Measurements from ENCODE around the gene EOLA1. TPM values are rescaled to one million over a fixed set of nuclear protein-coding genes. Genes with fewer than 3 reads are reported as not detected.
A peak's percentile ranks its signal among the peaks of the same experiment; 100 is the strongest.

The EOLA1 gene
- polyA plus RNA-seq, 4 donors: 18.2 to 30.6 (median 25.2) TPM

DNA sequence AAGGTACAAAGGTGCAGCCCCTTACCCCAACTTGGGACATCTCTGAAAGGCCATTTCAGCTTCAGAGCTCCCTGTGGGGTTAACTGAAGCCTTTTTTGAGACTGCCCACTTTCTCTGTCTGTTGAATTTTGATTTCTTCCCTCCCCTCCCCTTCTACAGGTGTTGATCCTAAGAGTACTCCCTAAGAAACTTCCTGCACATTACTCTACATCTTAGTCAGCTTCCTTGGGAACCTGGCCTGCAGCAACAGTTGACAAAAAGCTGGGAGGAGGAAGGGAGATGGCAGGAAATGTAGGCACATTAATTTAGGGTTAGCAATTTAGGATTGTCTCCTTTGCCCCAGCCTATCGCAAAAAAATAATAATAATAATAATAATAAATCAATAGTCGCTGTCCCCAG lies 34.5 kb upstream of the EOLA1 start:
- peaks cover 0 to 9% (median 0%) of the 10 kb centered on the region in 3 donors for H3K4me1 ChIP-seq (ENCODE audit: control insufficient read depth in 3 of 3, insufficient read depth in 2 of 3, low read depth in 1 of 3, low read length in 2 of 3)
- H3K4me3 ChIP-seq (ENCODE audit: low read depth in 1 of 3, low read length in 3 of 3): no peak overlapping the region
- no peaks in the 10 kb centered on the region for H3K27me3 ChIP-seq (ENCODE audit: control insufficient read depth in 3 of 3, insufficient read depth in 3 of 3, low read length in 3 of 3)
- WGBS, 3 donors: 91 to 98% (median 93%) methylated on average over 2 of the region's 2 CpGs
- no peak overlapping the region for H3K27ac ChIP-seq (ENCODE audit: low read depth in 1 of 3, low read length in 2 of 3)
- H3K9me3 ChIP-seq (ENCODE audit: control insufficient read depth in 2 of 2, insufficient read depth in 1 of 2, low read depth in 1 of 2, low read length in 1 of 2): no peaks in the 10 kb centered on the region
- DNase-seq (no peak), FAIRE-seq (no peak)
- H3K36me3 ChIP-seq (ENCODE audit: control insufficient read depth in 3 of 3, insufficient read depth in 2 of 3, low read depth in 1 of 3, low read length in 3 of 3): peaks cover 0 to 6% (median 2%) of the 10 kb centered on the region in 3 donors

- H3K9me3 ChIP-seq (ENCODE audit: control insufficient read depth in 2 of 2, insufficient read depth in 1 of 2, low read depth in 1 of 2, low read length in 1 of 2): no peaks in the 10 kb centered on the region
- H3K27me3 ChIP-seq (ENCODE audit: control insufficient read depth in 3 of 3, insufficient read depth in 3 of 3, low read length in 3 of 3): no peaks in the 10 kb centered on the region
- no peak overlapping the region for H3K27ac ChIP-seq (ENCODE audit: low read depth in 1 of 3, low read length in 2 of 3)
- no peak overlapping the region for H3K4me3 ChIP-seq (ENCODE audit: low read depth in 1 of 3, low read length in 3 of 3)
- FAIRE-seq: no peak
- WGBS, 3 donors: 36 to 67% (median 59%) methylated on average over 1 of the region's 1 CpG
- peaks cover 0 to 9% (median 0%) of the 10 kb centered on the region in 3 donors for H3K4me1 ChIP-seq (ENCODE audit: control insufficient read depth in 3 of 3, insufficient read depth in 2 of 3, low read depth in 1 of 3, low read length in 2 of 3)
- H3K36me3 ChIP-seq (ENCODE audit: control insufficient read depth in 3 of 3, insufficient read depth in 2 of 3, low read depth in 1 of 3, low read length in 3 of 3): no peaks in the 10 kb centered on the region
- no peak for DNase-seq
Observed at GRCh38 chrX:149508467-149508866, 32.3 kb upstream of the EOLA1 start.

DNA sequence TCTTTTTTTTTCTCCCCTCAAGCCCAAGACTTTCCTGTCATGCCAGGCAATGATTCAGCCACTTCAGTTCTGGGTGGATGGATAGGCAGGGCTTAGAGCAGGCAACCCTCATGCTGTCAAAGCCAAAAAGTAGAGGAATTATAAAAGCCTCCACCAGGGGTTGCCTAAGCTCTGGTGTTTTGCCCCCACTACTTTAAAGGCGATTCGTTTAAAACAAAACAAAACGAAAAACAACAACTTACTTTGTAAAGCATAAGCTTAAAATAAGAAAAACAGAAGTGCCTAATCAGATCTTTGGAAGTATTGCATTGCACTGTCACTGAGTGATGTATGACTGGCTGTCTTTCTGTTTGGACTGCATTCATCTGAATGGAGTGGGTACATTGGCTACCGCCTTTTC lies 30.4 kb upstream of the EOLA1 start:
- H3K27ac ChIP-seq (ENCODE audit: low read depth in 1 of 3, low read length in 2 of 3): no peak overlapping the region
- WGBS, 3 donors: 38 to 75% (median 51%) methylated on average over 4 of the region's 4 CpGs
- H3K4me1 ChIP-seq (ENCODE audit: control insufficient read depth in 3 of 3, insufficient read depth in 2 of 3, low read depth in 1 of 3, low read length in 2 of 3): peaks cover 0 to 5% (median 0%) of the 10 kb centered on the region in 3 donors
- DNase-seq (no peak), FAIRE-seq (no peak)
- no peaks in the 10 kb centered on the region for H3K36me3 ChIP-seq (ENCODE audit: control insufficient read depth in 3 of 3, insufficient read depth in 2 of 3, low read depth in 1 of 3, low read length in 3 of 3)
- no peaks in the 10 kb centered on the region for H3K9me3 ChIP-seq (ENCODE audit: control insufficient read depth in 2 of 2, insufficient read depth in 1 of 2, low read depth in 1 of 2, low read length in 1 of 2)
- H3K27me3 ChIP-seq (ENCODE audit: control insufficient read depth in 3 of 3, insufficient read depth in 3 of 3, low read length in 3 of 3): no peaks in the 10 kb centered on the region
- no peak overlapping the region for H3K4me3 ChIP-seq (ENCODE audit: low read depth in 1 of 3, low read length in 3 of 3)

DNA sequence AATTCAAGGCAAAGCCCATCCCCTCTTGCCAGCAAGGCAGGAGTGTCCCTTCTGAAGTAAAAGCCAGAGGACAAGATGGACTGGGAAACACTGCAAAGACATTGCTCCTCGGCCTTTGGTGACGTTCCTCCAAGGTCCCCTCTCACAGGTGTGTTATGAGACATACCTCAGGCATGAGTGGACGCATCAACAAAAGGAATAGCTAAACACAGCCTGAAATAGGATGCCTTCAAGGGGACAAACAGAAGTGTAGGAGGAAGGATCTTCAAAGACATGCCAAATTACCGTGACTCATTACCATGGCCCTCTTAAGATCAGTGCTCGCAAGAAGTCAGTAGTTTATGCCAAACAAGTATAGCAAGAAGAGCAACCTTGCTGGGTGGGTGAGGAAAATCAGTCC lies 29.7 kb upstream of the EOLA1 start:
- Histone ChIP-seq H3K9me3 (ENCODE audit: control insufficient read depth in 2 of 2, insufficient read depth in 1 of 2, low read depth in 1 of 2, low read length in 1 of 2) (no peaks in the 10 kb centered on the region), H3K4me3 (ENCODE audit: low read depth in 1 of 3, low read length in 3 of 3) (no peak overlapping the region), H3K36me3 (ENCODE audit: control insufficient read depth in 3 of 3, insufficient read depth in 2 of 3, low read depth in 1 of 3, low read length in 3 of 3) (no peaks in the 10 kb centered on the region), H3K27ac (ENCODE audit: low read depth in 1 of 3, low read length in 2 of 3) (no peak overlapping the region), H3K4me1 (ENCODE audit: control insufficient read depth in 3 of 3, insufficient read depth in 2 of 3, low read depth in 1 of 3, low read length in 2 of 3) (no peaks in the 10 kb centered on the region), H3K27me3 (ENCODE audit: control insufficient read depth in 3 of 3, insufficient read depth in 3 of 3, low read length in 3 of 3) (no peaks in the 10 kb centered on the region)
- DNase-seq (no peak), FAIRE-seq (no peak)
- 79 to 91% (median 87%) methylated on average over 5 of the region's 5 CpGs for WGBS, 3 donors

GRCh38 chrX:149512225-149512885 lies 28.5 kb upstream of the EOLA1 start:
- DNase-seq (peak; percentile 59 to 68), FAIRE-seq (no peak)
- WGBS, 3 donors: 55 to 69% (median 65%) methylated on average over 4 of the region's 4 CpGs
- Histone ChIP-seq H3K9me3 (ENCODE audit: control insufficient read depth in 2 of 2, insufficient read depth in 1 of 2, low read depth in 1 of 2, low read length in 1 of 2) (no peaks in the 10 kb centered on the region), H3K27ac (ENCODE audit: low read depth in 1 of 3, low read length in 2 of 3) (no peak overlapping the region), H3K4me3 (ENCODE audit: low read depth in 1 of 3, low read length in 3 of 3) (no peak overlapping the region), H3K27me3 (ENCODE audit: control insufficient read depth in 3 of 3, insufficient read depth in 3 of 3, low read length in 3 of 3) (no peaks in the 10 kb centered on the region), H3K4me1 (ENCODE audit: control insufficient read depth in 3 of 3, insufficient read depth in 2 of 3, low read depth in 1 of 3, low read length in 2 of 3) (no peaks in the 10 kb centered on the region), H3K36me3 (ENCODE audit: control insufficient read depth in 3 of 3, insufficient read depth in 2 of 3, low read depth in 1 of 3, low read length in 3 of 3) (no peaks in the 10 kb centered on the region)

GRCh38 chrX:149513825-149514428 lies 26.9 kb upstream of the EOLA1 start:
- H3K27me3 ChIP-seq (ENCODE audit: control insufficient read depth in 3 of 3, insufficient read depth in 3 of 3, low read length in 3 of 3): no peaks in the 10 kb centered on the region

GRCh38 chrX:149515954-149516602 lies 24.7 kb upstream of the EOLA1 start:
- DNase-seq: no peak
- 69 to 78% (median 70%) methylated on average over 3 to 4 of the region's 4 CpGs for WGBS, 3 donors
- H3K36me3 ChIP-seq (ENCODE audit: control insufficient read depth in 3 of 3, insufficient read depth in 2 of 3, low read depth in 1 of 3, low read length in 3 of 3): no peaks in the 10 kb centered on the region
- H3K4me1 ChIP-seq (ENCODE audit: control insufficient read depth in 3 of 3, insufficient read depth in 2 of 3, low read depth in 1 of 3, low read length in 2 of 3): no peaks in the 10 kb centered on the region
- no peak overlapping the region for H3K4me3 ChIP-seq (ENCODE audit: low read depth in 1 of 3, low read length in 3 of 3)
- FAIRE-seq: no peak
- H3K27ac ChIP-seq (ENCODE audit: low read depth in 1 of 3, low read length in 2 of 3): no peak overlapping the region
- H3K27me3 ChIP-seq (ENCODE audit: control insufficient read depth in 3 of 3, insufficient read depth in 3 of 3, low read length in 3 of 3): no peaks in the 10 kb centered on the region
- H3K9me3 ChIP-seq (ENCODE audit: control insufficient read depth in 2 of 2, insufficient read depth in 1 of 2, low read depth in 1 of 2, low read length in 1 of 2): no peaks in the 10 kb centered on the region

More at GRCh38 chrX:149513825-149514428, 26.9 kb upstream of the EOLA1 start:
- Histone ChIP-seq H3K4me3 (ENCODE audit: low read depth in 1 of 3, low read length in 3 of 3) (no peak overlapping the region), H3K4me1 (ENCODE audit: control insufficient read depth in 3 of 3, insufficient read depth in 2 of 3, low read depth in 1 of 3, low read length in 2 of 3) (no peaks in the 10 kb centered on the region), H3K27ac (ENCODE audit: low read depth in 1 of 3, low read length in 2 of 3) (peak overlapping the region in 1 of 3 donors; percentile 12), H3K9me3 (ENCODE audit: control insufficient read depth in 2 of 2, insufficient read depth in 1 of 2, low read depth in 1 of 2, low read length in 1 of 2) (no peaks in the 10 kb centered on the region), H3K36me3 (ENCODE audit: control insufficient read depth in 3 of 3, insufficient read depth in 2 of 3, low read depth in 1 of 3, low read length in 3 of 3) (no peaks in the 10 kb centered on the region)
- DNase-seq (no peak), FAIRE-seq (no peak)
- WGBS, 3 donors: 72 to 84% (median 80%) methylated on average over 9 of the region's 9 CpGs

DNA sequence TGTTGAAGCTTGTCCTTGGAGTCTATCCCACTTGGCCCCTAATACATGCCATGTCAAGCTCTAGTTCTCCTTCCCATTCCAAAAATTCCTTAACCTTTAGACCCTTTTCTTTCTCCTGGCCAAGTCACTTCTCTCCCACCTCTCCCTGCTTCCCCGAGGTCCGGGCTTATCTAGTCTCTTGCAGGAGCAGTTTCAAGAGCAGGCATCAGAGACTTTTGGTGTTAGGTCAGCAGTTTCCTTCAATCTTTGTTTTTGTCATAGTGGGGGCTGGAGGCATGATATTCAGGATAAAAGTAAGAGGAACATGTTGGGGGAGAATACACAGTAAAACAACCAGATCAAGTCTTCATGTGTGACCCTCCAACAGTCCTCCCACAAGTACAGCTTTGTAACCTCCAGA lies 24.2 kb upstream of the EOLA1 start:
- WGBS, 3 donors: 78 to 86% (median 79%) methylated on average over 2 of the region's 2 CpGs
- Histone ChIP-seq H3K9me3 (ENCODE audit: control insufficient read depth in 2 of 2, insufficient read depth in 1 of 2, low read depth in 1 of 2, low read length in 1 of 2) (no peaks in the 10 kb centered on the region), H3K4me3 (ENCODE audit: low read depth in 1 of 3, low read length in 3 of 3) (no peak overlapping the region), H3K27ac (ENCODE audit: low read depth in 1 of 3, low read length in 2 of 3) (no peak overlapping the region), H3K4me1 (ENCODE audit: control insufficient read depth in 3 of 3, insufficient read depth in 2 of 3, low read depth in 1 of 3, low read length in 2 of 3) (no peaks in the 10 kb centered on the region), H3K27me3 (ENCODE audit: control insufficient read depth in 3 of 3, insufficient read depth in 3 of 3, low read length in 3 of 3) (no peaks in the 10 kb centered on the region), H3K36me3 (ENCODE audit: control insufficient read depth in 3 of 3, insufficient read depth in 2 of 3, low read depth in 1 of 3, low read length in 3 of 3) (no peaks in the 10 kb centered on the region)
- FAIRE-seq (no peak), DNase-seq (no peak)
